H4 (cell line): Measurements from ENCODE around the gene ASB17. TPM values are rescaled to one million over a fixed set of nuclear protein-coding genes. Genes with fewer than 3 reads are reported as not detected.

Experiments
- total RNA-seq: library from RNA; depleted of rRNA; stranded (reverse); fragments of >200 nt; shearing (Covaris generic); gene quantifications from 2 replicates; pipeline ENCODE4 v1.2.3, GENCODE V29; 2014; rRNA removed

ASB17 gene
- total RNA-seq, 1 experiment from 2014 or later, result not detected

Other genes with a start within 250 kb of the ASB17 start
- 11.5 and 26.5 TPM in 2 replicates for gene ACADM, start 207.7 kb downstream of the ASB17 start, total RNA-seq
- 93.1 and 101 TPM in 2 replicates for gene RABGGTB, start 146.1 kb downstream of the ASB17 start, total RNA-seq
- not detected in 2 replicates for gene MSH4, start 135.5 kb downstream of the ASB17 start, total RNA-seq
- 4.6 and 11.4 TPM in 2 replicates for gene ST6GALNAC3, start 142.3 kb upstream of the ASB17 start, total RNA-seq